Panc1 (cell line): ENCODE data around the gene KAT2A.

Experiments
- CTCF ChIP-seq: fragments of 450-650 bp; IDR thresholded peaks from 2 replicates; pipeline ENCODE4 v1.5.1; 2017; ENCODE audit warnings: mild to moderate bottlenecking
- POLR2AphosphoS5 ChIP-seq: IDR thresholded peaks from 2 replicates; pipeline ENCODE4 v1.6.1; 2012; ENCODE audit warnings: mild to moderate bottlenecking, low read depth, low read length, moderate library complexity
- SIN3A ChIP-seq: IDR thresholded peaks from 2 replicates; pipeline ENCODE4 v1.6.1; 2012; ENCODE audit warnings: low read depth, mild to moderate bottlenecking, low read length, moderate library complexity, borderline replicate concordance; ENCODE audit not compliant: insufficient read depth
- TCF7L2 ChIP-seq: IDR thresholded peaks from 2 replicates; pipeline ENCODE4 v1.6.1; 2011; ENCODE audit warnings: mild to moderate bottlenecking, low read depth, low read length, inconsistent platforms
- TF ChIP-seq, protein P1 (sequence below), 2 experiments: IDR thresholded peaks; 2 replicates each; pipeline ENCODE4 v1.6.1; 2011 to 2012; ENCODE audit warnings: low read depth in 2 of 2, control low read depth in 1 of 2, low read length in 1 of 2, mild to moderate bottlenecking in 1 of 2, moderate library complexity in 1 of 2; ENCODE audit not compliant: insufficient read depth in 1 of 2

GRCh38 chr17:42088736-42089135, 32.4 kb downstream of the KAT2A start:
- TF ChIP-seq POLR2AphosphoS5 (no peak), SIN3A (no peak), CTCF (no peak), TCF7L2 (no peak)
- TF ChIP-seq, protein P1, sequence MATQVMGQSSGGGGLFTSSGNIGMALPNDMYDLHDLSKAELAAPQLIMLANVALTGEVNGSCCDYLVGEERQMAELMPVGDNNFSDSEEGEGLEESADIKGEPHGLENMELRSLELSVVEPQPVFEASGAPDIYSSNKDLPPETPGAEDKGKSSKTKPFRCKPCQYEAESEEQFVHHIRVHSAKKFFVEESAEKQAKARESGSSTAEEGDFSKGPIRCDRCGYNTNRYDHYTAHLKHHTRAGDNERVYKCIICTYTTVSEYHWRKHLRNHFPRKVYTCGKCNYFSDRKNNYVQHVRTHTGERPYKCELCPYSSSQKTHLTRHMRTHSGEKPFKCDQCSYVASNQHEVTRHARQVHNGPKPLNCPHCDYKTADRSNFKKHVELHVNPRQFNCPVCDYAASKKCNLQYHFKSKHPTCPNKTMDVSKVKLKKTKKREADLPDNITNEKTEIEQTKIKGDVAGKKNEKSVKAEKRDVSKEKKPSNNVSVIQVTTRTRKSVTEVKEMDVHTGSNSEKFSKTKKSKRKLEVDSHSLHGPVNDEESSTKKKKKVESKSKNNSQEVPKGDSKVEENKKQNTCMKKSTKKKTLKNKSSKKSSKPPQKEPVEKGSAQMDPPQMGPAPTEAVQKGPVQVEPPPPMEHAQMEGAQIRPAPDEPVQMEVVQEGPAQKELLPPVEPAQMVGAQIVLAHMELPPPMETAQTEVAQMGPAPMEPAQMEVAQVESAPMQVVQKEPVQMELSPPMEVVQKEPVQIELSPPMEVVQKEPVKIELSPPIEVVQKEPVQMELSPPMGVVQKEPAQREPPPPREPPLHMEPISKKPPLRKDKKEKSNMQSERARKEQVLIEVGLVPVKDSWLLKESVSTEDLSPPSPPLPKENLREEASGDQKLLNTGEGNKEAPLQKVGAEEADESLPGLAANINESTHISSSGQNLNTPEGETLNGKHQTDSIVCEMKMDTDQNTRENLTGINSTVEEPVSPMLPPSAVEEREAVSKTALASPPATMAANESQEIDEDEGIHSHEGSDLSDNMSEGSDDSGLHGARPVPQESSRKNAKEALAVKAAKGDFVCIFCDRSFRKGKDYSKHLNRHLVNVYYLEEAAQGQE (IDR thresholded peaks at IDR 0.05; ENCODE audit: insufficient read depth in 1 of 2, low read depth in 2 of 2, low read length in 1 of 2): no peak
